KMS-11 (cell line): ENCODE results near the gene PVALB.
"Not testable (repeated sequence)": the region's sequence is repeated elsewhere in the genome, so short reads cannot be mapped to it uniquely, and the experiment has no call there.

ENCODE experiments used
- H2AFZ ChIP-seq: fragments of 200-600 bp; sonication (generic); 2 replicates; pipeline ENCODE4 v1.6.1; 2016; ENCODE audit warnings: antibody characterized with exemption, mixed run types, low read depth
- H3K27ac ChIP-seq: fragments of 200-600 bp; sonication (generic); 2 replicates; pipeline ENCODE4 v1.6.1; 2016; ENCODE audit warnings: mild to moderate bottlenecking, mixed run types
- H3K27me3 ChIP-seq: fragments of 200-600 bp; sonication (generic); 2 replicates; pipeline ENCODE4 v1.6.1; 2017; ENCODE audit warnings: mild to moderate bottlenecking, low read depth, mixed run types, moderate library complexity; ENCODE audit not compliant: insufficient read depth
- H3K36me3 ChIP-seq: fragments of 200-600 bp; sonication (generic); 2 replicates; pipeline ENCODE4 v1.6.1; 2017; ENCODE audit warnings: mild to moderate bottlenecking, mixed run types; ENCODE audit not compliant: insufficient read depth
- H3K4me1 ChIP-seq: fragments of 200-600 bp; sonication (generic); 2 replicates; pipeline ENCODE4 v1.6.1; 2016; ENCODE audit warnings: mild to moderate bottlenecking, low read depth, mixed run types; ENCODE audit not compliant: poor library complexity, severe bottlenecking
- H3K4me2 ChIP-seq: fragments of 200-600 bp; sonication (generic); 2 replicates; pipeline ENCODE4 v1.7.0; 2016; ENCODE audit warnings: mild to moderate bottlenecking, mixed run types
- H3K4me3 ChIP-seq: fragments of 200-600 bp; sonication (generic); IDR thresholded peaks from 2 replicates; pipeline ENCODE4 v1.6.1; 2017; ENCODE audit warnings: low read depth, low read length, mixed read lengths; ENCODE audit not compliant: insufficient read depth
- H3K79me2 ChIP-seq: fragments of 200-600 bp; sonication (generic); 2 replicates; pipeline ENCODE4 v1.6.1; 2016; ENCODE audit warnings: low read depth, mixed run types; ENCODE audit not compliant: insufficient read depth
- H3K9ac ChIP-seq: fragments of 200-600 bp; sonication (generic); 2 replicates; pipeline ENCODE4 v1.6.1; 2016; ENCODE audit warnings: mild to moderate bottlenecking, mixed run types
- H4K20me1 ChIP-seq: fragments of 200-600 bp; sonication (generic); 2 replicates; pipeline ENCODE4 v1.6.1; 2016; ENCODE audit warnings: mild to moderate bottlenecking, mixed run types; ENCODE audit not compliant: insufficient read depth
- TF ChIP-seq, protein P1 (sequence below): fragments of 200-600 bp; sonication (generic); conservative IDR thresholded peaks from 2 replicates; pipeline ENCODE4 v1.6.1; 2017; ENCODE audit warnings: low read depth, mild to moderate bottlenecking, antibody characterized with exemption, low read length, moderate library complexity, mixed read lengths

PVALB gene

DNA sequence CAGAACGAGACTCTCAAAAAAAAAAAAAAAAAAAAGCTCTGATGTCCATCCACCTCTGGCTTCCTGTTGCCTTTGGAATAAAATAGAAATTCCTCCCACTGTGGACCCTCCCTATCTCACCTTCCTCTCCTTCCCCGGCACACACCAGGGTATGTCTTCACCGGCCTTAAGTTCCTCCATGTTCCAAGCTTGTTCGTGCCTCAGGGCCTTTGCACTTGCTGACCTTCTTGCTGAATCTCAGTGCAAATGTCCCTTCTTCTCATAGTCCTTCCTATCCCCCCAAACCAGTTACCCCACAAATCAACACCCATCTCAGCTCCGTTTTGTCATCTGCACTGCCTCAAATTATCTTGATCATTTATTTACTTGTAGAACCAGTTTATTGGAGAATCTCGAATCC, 61.5 kb downstream of the PVALB start:
- TF ChIP-seq, protein P1, sequence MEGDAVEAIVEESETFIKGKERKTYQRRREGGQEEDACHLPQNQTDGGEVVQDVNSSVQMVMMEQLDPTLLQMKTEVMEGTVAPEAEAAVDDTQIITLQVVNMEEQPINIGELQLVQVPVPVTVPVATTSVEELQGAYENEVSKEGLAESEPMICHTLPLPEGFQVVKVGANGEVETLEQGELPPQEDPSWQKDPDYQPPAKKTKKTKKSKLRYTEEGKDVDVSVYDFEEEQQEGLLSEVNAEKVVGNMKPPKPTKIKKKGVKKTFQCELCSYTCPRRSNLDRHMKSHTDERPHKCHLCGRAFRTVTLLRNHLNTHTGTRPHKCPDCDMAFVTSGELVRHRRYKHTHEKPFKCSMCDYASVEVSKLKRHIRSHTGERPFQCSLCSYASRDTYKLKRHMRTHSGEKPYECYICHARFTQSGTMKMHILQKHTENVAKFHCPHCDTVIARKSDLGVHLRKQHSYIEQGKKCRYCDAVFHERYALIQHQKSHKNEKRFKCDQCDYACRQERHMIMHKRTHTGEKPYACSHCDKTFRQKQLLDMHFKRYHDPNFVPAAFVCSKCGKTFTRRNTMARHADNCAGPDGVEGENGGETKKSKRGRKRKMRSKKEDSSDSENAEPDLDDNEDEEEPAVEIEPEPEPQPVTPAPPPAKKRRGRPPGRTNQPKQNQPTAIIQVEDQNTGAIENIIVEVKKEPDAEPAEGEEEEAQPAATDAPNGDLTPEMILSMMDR, result no peak
- Histone ChIP-seq H3K36me3 (no peaks in the 10 kb centered on the region), H3K27ac (no peak overlapping the region), H3K4me1 (no peaks in the 10 kb centered on the region), H3K4me3 (no peak overlapping the region), H3K27me3 (peaks cover 46% of the 10 kb centered on the region), H3K4me2 (no peak overlapping the region), H3K9ac (no peak overlapping the region), H3K79me2 (no peaks in the 10 kb centered on the region), H2AFZ (no peak overlapping the region), H4K20me1 (no peaks in the 10 kb centered on the region)

DNA sequence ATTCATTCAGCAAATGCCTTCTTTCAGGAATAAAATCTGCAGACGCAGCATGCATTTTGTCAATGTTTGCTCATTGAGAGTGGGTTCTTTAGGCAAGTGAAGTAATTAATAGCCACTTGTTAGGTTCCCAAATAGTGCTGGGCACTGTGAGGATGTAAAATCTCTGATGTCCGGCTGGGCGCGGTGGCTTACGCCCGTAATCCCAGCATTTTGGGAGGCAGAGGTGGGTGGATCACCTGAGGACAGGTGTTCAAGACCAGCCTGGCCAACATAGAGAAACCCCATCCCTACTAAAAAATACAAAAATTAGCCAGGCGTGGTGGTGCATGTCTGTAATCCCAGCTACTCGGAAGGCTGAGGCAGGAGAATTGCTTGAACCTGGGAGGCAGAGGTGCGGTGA, 62.0 kb downstream of the PVALB start:
- not testable (repeated sequence) for H3K4me3 ChIP-seq, H3K4me2 ChIP-seq, H3K4me1 ChIP-seq, H4K20me1 ChIP-seq, H2AFZ ChIP-seq, H3K79me2 ChIP-seq, H3K27ac ChIP-seq, H3K36me3 ChIP-seq, H3K9ac ChIP-seq
- H3K27me3 ChIP-seq, result peaks cover 46% of the 10 kb centered on the region

DNA sequence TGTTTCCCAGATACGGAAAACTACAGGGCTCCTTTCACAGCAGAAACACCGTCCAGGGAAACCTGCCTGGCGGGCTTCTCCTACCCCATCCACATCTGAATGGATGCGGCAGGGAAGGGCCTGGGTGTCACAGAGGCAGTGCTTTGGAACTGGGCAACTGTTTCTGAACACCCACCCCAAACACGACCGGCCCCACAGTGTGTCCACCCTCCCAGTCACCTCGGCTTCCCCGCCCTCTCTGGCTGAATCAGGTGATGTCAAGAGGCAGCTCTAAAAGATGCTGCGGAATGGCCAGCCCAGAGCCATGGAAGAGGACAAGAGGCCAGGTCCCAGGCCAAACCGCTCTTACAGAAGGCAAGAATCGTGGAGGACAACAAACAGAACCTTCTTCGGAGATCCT, 62.9 kb downstream of the PVALB start:
- Histone ChIP-seq H3K4me2 (no peak overlapping the region), H3K27ac (no peak overlapping the region), H3K36me3 (no peaks in the 10 kb centered on the region), H3K4me1 (no peaks in the 10 kb centered on the region), H4K20me1 (no peaks in the 10 kb centered on the region), H3K4me3 (no peak overlapping the region), H3K79me2 (no peaks in the 10 kb centered on the region), H2AFZ (no peak overlapping the region), H3K9ac (no peak overlapping the region), H3K27me3 (peaks cover 46% of the 10 kb centered on the region)
- TF ChIP-seq, protein P1, result no peak

DNA sequence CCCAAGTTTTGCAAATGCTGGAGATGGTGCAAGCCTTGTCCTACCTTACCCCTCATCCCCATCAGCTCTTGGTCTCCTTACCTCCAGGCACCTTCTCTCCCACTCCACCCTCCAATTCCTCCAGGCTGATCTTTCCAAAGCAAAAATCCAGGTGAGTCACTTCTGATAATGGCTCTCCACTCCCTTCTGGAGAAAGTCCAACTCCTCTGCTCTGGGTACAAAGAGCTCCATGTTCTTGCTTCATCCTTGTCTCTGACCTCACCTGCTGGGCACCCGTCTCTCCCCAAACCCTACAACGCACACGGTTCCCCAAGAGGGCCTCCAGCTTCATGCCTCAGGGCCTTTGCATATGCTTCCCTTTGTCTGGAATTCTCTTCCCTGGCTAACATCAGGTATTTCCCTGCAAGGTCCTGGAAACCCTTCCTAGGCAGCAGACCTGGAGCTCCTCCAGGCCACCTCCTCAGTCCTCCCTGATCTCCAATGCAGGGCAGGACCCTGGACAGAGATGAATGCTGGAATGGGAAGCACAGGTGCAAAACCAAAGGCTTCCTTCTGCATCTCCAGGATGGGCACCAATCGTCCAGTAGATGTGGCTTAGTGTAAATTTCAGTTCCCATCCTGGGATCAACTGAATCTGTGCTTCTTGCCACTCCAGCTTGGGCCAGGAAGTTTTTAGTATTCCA, 63.6 kb downstream of the PVALB start:
- TF ChIP-seq, protein P1, result no peak
- H3K27me3 ChIP-seq, result peaks cover 46% of the 10 kb centered on the region
- no peaks in the 10 kb centered on the region for H3K4me1 ChIP-seq
- H3K4me2 ChIP-seq, result no peak overlapping the region
- no peaks in the 10 kb centered on the region for H3K79me2 ChIP-seq
- H3K9ac ChIP-seq, result no peak overlapping the region
- no peaks in the 10 kb centered on the region for H4K20me1 ChIP-seq
- no peaks in the 10 kb centered on the region for H3K36me3 ChIP-seq
- H3K4me3 ChIP-seq, result no peak overlapping the region
- H3K27ac ChIP-seq, result no peak overlapping the region
- H2AFZ ChIP-seq, result no peak overlapping the region
